Measurements from ENCODE around the gene ZSCAN12. TPM values are rescaled to one million over a fixed set of nuclear protein-coding genes. Genes with fewer than 3 reads are reported as not detected.
"Not testable (repeated sequence)": the region's sequence is repeated elsewhere in the genome, so short reads cannot be mapped to it uniquely, and the experiment has no call there.

The ZSCAN12 gene
- total RNA-seq, 1 donor from 2014 or later: 3.2 TPM

- DNase-seq (ENCODE audit: low read depth in 2 of 2): no peak
These were observed 3.6 kb downstream of the ZSCAN12 start for GRCh38 chr6:28395918-28396317.

GRCh38 chr6:28393912-28394662, 5.5 kb downstream of the ZSCAN12 start:
- peak; percentile 21 to 24 for DNase-seq (ENCODE audit: low read depth in 2 of 2)

- no peak for DNase-seq (ENCODE audit: low read depth in 2 of 2)
These were observed 8.9 kb downstream of the ZSCAN12 start for GRCh38 chr6:28390688-28391087.

- no peak for DNase-seq (ENCODE audit: low read depth in 2 of 2)
These were observed 15.4 kb downstream of the ZSCAN12 start for GRCh38 chr6:28384143-28384533.

GRCh38 chr6:28383235-28384142, 16.1 kb downstream of the ZSCAN12 start:
- peak; percentile 91 to 94 for DNase-seq (ENCODE audit: low read depth in 2 of 2)

GRCh38 chr6:28380381-28380780, 19.2 kb downstream of the ZSCAN12 start:
- no peak for DNase-seq (ENCODE audit: low read depth in 2 of 2)

- DNase-seq (ENCODE audit: low read depth in 2 of 2): no peak
These were observed 20.9 kb downstream of the ZSCAN12 start for GRCh38 chr6:28378644-28379043.

GRCh38 chr6:28377879-28378278, 21.7 kb downstream of the ZSCAN12 start:
- no peak for DNase-seq (ENCODE audit: low read depth in 2 of 2)

GRCh38 chr6:28373925-28374324, 25.6 kb downstream of the ZSCAN12 start:
- DNase-seq (ENCODE audit: low read depth in 2 of 2): no peak

- DNase-seq (ENCODE audit: low read depth in 2 of 2): no peak
These were observed 27.7 kb downstream of the ZSCAN12 start for GRCh38 chr6:28371706-28372451.

GRCh38 chr6:28371280-28371679, 28.3 kb downstream of the ZSCAN12 start:
- no peak for DNase-seq (ENCODE audit: low read depth in 2 of 2)

GRCh38 chr6:28370440-28370839, 29.1 kb downstream of the ZSCAN12 start:
- no peak for DNase-seq (ENCODE audit: low read depth in 2 of 2)

GRCh38 chr6:28369463-28369862, 30.1 kb downstream of the ZSCAN12 start:
- DNase-seq (ENCODE audit: low read depth in 2 of 2): no peak

GRCh38 chr6:28368522-28368921, 31.0 kb downstream of the ZSCAN12 start:
- no peak for DNase-seq (ENCODE audit: low read depth in 2 of 2)

- DNase-seq (ENCODE audit: low read depth in 2 of 2): not testable (repeated sequence)
These were observed 34.0 kb downstream of the ZSCAN12 start for GRCh38 chr6:28365590-28365989.

- DNase-seq (ENCODE audit: low read depth in 2 of 2): no peak
These were observed 38.6 kb downstream of the ZSCAN12 start for GRCh38 chr6:28360961-28361360.

GRCh38 chr6:28359562-28359961, 40.0 kb downstream of the ZSCAN12 start:
- DNase-seq (ENCODE audit: low read depth in 2 of 2): not testable (repeated sequence)

- DNase-seq (ENCODE audit: low read depth in 2 of 2): peak; percentile 70 to 82
These were observed 42.5 kb downstream of the ZSCAN12 start for GRCh38 chr6:28357036-28357435.

- DNase-seq (ENCODE audit: low read depth in 2 of 2): no peak
These were observed 42.9 kb downstream of the ZSCAN12 start for GRCh38 chr6:28356666-28357020.

GRCh38 chr6:28355743-28356665, 43.5 kb downstream of the ZSCAN12 start:
- peak; percentile 93 to 94 for DNase-seq (ENCODE audit: low read depth in 2 of 2)

All from lung microvascular endothelial cell (primary cell).